ENCODE data around the gene ENTHD1.

Gene ENTHD1

DNA sequence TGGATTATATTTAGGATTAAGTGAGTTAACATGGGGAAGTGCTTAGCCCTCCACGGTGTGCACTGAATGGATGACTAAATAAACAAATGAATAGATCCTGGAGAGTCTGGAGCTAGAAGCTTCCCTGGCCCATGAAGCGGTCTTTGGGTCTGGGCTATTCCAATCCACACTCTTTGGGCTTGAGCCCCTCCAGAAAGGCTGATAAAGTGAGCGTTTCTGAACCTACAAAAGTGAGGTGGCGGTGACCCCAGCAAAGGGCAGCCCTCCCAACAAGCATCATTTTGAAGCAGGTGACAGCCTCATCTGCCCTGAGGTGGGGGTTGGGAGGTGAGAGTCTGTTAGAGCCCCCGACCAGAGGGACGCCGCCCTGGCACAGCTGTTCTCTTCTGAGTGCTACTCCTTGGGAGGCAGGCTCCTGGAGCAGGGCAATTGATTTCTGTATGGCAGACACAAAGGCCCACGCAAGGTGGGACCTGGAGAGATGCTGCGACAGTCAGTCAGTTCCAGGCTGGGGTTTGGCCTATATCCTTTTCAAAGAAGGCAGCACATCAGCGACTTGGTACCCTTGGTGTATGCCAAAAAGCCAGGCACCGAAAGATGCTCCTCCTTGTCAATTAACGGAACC lies 165.2 kb downstream of the ENTHD1 start:
- no peak for DNase-seq

DNA sequence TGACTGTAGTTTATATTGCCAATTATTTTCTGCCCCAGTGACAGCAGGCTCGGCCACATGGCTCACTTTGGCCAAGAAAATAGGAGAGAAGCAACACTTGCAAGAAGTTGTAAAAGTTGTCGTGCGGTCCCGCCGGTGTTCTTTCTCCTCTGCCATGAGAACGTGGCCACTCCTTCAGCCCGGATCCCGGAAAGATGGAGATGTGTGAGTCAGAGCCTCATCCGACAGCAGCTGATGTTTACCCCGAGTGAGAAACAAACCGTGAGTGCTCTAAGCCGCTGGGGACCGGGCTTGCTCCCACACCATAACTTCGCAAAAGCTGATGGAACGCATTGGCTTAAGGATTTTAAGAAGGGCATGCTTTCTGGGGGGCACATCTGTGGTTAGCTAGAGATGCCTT lies 166.0 kb downstream of the ENTHD1 start:
- DNase-seq: no peak

DNA sequence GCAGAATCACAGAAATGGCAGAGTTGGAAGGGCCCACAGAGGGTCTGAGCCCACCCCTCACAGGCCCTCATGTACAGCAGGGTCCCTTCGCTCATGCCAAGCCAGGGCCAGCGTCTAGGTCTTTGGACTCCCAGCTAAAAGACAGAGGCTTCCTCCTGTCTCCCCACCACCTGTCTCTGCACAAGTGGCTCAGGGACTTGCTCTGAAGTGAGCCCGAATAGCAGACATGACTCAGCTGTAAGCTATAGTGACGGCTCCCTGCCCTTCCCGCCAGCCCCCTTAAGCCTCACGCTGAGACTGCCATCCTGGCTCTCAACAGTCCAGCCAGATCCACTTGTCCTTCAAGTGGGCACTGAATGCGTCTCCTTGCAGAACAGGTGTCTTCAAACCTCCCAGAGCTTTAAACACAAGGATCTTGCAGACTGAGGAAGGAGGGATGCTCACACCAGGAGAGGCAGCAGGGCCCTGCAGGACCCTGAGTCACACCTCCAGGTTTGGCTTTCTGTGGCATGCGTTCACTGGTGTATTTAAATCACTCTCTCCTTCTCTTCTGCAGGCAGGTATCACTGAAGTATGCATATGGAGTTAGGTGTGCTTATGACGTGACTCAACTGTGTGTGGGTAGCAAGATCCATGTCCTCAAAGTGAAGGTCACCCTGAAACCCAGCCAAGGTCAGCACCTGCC lies 168.1 kb downstream of the ENTHD1 start:
- DNase-seq: no peak

DNA sequence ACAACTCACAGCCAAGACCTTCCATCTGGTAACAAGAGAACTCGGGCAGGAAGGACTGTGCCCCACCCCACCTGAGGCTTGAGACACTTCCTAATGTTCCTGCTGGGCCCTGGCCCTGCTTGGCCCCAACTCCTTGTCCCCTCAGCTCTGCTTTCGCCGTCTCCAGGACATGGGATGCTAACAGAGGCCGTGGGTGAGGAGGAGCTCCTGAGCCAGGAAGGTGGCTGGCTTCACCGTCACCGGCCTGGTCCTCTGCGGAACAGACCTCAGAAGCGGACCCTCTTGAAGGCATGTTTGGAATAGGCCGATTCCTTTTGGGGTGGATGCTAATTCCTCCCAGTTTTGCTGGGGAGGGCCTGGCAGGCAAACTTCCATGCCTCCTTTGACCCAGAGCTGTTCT lies 168.7 kb downstream of the ENTHD1 start:
- no peak for DNase-seq

DNA sequence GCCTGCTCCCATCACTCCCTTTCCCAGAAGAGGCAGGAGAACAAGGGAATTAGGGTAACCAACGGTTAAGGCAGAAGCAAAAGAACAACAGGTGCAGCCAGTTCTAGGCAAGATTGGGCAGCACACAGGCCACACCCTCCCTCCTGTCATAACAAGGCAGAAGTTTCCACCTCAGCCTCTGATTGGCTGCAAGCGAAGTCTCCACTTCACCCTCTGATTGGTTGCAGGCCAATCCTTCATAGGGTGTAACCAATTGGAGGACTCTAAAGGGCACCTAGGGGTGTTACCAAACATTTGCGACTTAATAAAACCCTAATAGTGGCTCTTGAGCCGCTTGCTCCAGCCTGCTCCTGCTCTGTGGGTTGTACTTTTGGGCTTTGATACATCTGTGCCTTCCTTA lies 169.2 kb downstream of the ENTHD1 start:
- DNase-seq: peak in 1 of 3 donors; percentile 4

DNA sequence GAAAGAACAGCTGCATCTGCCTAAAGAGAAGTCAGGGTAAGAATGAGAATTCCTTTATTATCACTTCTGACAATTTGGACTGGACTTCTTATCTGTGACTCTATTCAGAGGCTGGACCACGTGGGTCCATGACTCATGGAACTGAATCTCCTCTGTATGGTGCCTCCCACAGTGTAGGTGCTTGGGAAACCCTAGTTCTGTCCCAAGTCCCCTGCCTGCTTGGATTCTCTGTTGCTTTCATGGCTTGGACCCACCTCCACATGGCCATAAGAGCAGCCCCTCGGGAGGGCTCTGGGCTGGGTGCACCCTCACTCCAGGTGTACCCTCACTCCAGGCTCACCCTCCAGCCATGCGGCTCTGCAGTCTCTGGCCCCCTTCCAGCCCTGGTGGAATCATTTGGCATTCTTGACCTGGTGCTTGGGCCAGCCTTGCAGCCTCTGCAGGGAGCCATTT lies 169.6 kb downstream of the ENTHD1 start:
- DNase-seq: peak in 2 of 3 donors; percentile 5 to 11

DNA sequence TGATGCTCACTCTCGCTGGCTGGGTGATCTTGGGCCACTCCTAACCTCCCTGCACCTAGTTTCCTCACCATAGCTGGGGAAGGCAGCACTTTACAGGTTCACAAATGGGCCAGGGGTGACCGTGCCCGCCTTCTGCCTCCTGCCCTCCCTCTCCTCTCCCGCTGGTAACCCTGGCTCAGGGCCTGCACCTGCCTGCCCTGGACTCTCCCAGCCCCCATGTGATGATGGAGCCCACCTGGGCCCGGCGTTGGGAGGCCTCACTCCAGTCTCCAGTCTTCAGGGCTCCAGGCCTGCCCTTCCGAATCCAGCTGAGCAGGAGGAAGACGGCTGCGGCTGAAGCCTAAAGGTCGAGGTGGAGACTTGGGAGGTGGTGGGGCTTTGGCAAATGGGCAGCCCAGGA lies 170.1 kb downstream of the ENTHD1 start:
- DNase-seq: no peak

DNA sequence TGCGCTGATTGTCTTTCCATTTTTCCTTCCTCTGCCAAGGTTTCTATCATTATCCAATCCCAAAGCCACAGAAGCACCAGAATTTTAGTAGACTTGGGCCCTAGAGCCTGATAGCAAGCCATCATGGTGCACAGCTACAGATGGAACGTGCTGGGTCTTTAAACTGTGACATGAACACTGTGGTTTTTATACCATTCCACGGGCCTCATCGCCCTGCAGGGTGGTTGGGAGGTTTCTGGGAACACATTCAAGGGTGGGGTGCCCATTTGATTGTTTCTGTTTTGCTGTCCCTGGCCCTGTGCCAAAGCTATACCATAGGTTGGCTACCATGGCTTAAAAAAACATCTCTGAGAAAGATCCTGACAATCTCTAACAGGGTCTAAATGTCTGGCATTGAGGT lies 171.1 kb downstream of the ENTHD1 start:
- no peak for DNase-seq

DNA sequence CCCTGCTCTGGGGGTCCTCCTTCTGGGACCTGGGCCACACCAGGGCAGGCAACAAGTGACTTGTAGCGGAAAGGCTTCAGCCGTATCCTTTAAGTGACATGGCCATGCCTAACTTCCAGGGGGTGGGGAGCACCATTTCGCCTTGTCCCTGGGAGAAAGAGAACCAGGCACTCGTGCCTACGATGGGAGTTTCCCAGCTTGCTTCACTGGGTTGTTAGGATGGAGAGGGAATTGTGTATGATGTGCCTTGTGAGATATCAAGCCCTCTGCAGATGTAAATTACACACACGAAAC lies 171.6 kb downstream of the ENTHD1 start:
- peak in 2 of 3 donors; percentile 4 to 5 for DNase-seq

DNA sequence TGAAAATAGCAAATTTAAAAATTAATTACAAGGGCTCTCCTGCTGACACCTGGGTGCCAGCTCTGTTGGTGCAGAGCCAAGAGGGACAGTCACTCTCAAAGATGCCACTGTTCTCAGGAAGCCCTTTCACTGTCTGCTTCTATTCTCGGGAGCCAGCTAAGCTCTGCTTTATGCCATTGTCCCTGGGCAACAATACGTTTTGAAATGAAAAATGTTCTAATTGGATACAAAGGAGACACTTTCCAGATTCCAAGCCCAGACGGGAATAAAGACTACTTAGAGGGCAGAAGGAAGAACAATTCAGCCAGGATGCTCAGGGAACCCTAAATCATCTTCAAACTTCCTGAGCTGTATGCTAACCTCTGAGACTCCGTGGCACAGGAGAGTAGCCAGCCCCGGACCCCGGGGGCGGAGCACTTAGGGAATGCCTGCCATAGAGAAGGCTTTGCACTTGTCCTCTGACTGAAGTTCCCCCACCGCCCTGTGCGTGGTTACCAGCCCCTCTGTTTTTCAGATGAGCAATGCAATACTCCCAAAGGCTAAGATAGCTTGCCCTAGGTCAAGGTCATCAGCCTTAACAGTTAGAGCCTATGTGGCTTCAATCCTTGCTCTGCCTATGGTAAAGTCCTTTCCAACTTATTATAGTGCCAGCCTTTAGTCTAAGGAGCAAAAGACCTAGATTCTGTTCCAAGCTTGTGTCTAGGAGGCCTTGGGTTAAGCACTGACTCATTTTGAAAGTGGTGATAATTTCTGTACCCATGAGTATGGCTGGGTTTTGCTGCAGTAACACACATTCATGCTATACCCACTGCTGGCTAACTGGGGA lies 172.1 kb downstream of the ENTHD1 start:
- no peak for DNase-seq

DNA sequence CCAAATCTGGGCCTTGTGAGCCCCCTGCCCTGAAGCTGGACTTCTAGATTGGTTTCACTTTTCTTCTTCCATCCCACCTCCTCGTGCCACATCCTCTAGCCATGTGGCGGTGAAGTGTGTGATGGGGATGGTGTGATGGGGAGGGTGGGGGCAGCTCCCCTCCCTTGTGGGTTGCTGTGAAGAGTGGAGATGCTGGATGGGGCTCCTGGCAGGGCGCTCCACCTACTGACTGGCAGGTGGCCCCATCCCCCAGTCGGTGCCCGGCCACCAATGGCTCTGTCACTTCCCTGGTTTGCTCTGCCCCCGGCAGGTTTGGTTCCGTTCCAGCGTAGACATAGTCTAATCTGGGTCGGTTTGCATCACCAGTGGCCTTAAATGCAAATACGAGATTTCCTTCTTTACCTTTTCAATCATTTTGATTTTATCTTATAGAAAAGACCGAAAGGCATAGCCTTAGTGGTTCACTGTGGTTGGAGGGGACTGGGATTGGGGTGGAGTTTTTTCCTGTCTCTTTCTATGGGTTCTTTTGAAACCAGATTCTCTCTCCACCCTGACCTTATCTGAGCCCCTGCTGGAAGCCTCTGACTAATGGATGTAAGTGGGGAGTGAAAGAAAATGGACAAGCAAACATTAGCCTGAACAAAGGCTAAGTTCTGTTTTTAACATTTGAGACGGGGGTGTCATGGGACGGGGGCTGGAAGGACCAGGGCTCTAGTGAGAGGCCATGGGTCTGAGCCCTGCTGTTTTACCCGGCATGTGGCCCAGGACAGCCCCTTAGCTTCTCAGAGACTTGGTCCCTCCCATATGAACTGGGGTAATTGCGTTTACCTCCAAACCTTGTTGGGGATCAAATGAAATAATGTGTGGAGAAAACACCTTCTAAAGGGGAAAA lies 173.8 kb downstream of the ENTHD1 start:
- DNase-seq: no peak

DNA sequence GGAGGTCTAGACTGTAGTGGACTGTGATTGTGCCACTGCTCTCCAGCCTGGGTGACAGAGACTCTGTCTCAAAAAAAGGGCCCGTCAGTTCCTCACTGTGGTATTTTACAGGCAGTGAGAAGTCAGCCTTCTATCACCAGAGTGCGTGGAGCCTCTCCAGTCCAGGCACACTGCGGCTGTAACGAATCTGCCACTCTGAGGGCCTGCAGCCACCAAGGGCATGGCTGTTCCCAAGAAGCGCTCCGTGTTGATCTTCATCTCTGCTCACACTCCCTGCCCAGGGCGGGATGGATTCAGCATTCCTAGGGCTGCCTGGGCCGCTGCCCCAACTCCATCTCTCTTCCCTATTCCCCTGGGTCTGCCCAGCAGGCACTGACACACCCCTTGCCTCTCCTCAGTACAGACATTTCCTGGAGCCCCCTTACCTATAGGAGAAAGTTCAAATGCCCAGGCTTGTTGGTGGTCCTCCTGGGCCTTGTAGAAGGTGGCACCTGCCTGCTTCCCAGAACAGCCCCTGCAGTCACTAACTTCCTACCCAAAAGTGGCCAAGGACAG lies 174.6 kb downstream of the ENTHD1 start:
- no peak for DNase-seq

DNA sequence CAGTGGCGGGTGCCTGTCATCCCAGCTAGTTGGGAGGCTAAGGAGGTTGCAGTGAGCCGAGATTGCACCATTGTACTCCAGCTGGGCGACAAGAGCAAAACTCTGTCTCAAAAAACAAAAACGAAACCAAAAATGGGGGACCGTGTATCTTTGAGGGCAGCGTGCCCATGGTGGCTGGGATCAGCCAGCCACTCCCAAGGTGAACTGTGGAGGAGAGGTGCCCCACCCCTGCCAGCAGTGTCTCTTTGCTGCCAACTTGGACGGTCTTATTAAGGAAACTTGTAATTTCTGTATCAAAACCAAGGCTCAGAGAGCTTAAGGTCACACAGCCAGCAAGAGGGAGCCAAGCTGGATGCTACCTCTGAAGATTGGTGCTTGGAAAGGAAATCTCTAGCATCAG lies 175.4 kb downstream of the ENTHD1 start:
- no peak for DNase-seq

DNA sequence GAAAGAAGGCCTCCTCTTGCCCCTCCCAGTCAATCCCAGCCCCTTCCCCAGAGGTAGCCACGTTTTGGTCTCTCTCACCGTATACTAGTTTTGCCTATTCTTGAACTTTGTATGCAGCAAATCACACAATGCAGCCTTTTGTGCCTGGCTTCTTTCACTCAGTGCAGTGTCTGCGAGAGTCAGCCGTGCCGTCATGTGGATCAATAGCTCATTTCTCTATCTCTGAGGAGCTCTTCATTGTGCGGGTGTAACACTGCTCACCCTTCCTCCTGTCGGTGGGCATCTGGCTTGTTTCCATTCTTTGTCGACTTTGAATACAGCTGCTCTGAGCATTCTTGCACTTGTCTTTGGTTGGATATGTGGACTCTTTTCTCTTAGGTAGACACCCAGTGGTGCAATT lies 176.5 kb downstream of the ENTHD1 start:
- no peak for DNase-seq

DNA sequence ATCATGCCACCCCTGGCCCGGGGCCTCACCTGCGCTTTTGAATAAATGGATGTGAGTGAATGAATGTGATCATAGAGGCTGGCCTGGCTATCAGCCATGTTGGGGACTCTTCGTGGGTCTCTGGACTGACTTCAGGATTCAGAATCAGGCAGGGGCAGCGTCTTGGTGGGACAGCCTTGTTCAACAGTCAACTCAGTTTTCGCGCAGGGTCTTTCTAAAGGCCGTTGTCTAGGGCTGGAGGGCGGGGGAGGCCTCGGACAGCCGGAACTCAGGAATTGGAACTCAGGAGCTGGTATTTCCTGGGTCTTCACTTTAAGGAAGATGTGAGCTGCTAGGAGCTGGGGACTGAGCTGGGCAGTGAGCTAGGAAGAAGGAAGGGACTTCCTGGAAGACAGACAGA lies 177.0 kb downstream of the ENTHD1 start:
- no peak for DNase-seq

DNA sequence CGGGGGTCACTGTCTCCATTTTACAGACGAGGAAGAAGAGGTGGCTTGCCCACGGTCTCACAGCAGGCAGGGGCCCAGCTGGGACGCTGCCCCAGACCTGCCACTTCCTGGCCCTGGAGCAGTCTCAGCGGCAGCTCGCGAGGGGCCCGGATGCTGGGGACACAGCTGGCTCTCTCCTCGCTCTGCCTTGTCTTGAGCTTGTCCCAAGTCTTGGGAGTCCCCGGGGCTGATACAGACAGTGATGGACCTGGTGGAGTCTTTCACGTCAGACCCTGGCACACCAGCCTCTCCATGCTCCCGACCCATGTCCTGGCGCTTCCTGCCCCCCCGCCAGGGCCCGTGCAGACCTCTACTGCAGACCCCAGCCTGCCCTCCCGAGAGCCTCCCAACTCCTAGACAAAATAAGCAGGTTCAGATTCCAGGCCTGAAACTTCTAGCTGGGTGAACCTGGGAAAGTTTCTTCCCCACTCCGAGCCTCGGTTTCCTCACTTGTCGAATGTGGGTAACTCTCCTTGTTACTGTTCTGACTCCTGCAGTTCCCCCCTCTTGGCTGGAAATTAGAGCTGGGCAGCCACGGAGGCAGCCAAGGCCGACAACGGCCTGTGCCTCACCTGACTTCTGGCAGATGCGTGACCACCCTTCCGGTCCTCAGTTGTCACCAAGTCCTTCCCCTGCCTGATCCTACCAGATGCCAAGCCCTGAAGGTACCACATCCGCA lies 177.6 kb downstream of the ENTHD1 start:
- DNase-seq: no peak

DNA sequence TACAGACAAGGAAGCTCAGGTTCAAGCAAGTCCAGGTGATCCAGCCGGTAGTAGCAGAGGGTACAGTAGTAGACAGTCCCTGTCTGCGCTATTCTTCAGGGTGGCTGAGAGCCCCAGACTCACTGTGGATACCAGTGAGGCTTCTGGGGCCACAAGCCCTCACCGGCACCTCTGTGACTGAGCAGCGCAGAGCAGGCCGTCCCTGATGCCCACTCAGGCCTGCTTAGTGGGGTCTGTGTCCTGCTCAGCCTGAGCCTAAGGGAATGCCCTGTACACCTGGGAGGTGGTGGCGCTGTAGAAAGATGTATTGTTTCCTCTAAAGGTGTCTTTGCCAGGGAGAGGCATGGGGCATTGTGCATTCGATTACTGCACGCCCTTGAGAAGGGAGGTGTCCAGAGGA lies 179.2 kb downstream of the ENTHD1 start:
- no peak for DNase-seq

DNA sequence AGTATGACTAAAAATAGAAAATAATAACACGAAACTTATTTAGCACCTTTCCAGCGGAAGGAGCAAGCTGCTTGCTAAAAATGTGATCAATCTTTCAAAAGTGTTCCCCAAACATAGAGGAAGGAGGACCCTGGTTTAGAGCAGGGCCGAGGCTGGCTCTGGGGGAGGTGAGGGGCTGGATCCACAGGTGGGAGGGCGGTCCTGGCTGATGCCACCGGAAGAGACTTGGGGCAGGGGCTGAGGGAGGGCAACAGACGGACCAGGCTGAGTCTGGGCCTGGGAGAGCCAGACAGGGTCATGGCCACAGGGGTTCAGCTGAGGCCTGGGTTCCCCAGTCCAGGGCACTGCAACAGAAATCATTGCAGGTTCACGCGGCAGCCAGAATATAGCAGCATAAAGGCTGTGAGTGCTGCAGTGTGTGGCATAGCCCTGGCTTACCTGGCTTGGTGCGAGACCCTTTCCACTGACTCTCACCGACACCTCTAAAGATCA lies 179.7 kb downstream of the ENTHD1 start:
- DNase-seq: no peak

DNA sequence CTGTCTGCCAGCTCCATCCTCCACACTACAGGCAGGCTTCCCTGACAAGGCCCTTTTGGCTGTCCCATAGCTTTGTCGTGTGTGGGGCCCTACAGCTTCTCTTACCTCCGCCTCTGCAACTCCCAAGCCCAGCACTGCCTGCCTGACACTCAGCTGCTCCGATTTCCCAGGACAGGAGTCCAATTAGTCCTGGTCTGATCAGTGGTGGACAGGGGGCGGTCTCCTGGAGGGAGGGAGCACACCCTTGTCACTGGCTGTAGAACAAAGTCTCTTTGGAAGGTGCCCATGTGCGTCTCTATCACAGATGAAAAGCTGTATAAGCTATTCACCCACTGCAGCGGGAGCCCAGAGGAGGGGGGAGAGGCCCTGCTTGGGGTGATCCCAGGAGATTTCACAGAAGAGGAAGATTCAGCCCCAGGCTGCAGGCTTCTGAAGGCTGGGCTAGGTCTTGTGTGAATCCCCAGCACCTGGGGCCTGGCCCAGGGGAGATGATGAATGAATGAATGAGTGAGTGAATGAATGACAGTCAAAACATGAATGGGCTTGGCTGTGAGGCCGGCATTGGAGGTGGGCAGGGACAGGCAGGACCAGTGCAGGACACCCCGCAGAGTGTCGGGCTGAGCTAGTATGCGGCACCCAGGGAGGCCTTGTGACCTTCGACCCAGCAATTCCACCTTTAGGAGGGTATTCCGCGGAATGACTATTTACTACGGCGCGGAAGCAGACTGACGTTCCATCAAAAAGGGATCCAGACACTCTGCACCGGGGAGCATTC lies 180.6 kb downstream of the ENTHD1 start:
- no peak for DNase-seq

DNA sequence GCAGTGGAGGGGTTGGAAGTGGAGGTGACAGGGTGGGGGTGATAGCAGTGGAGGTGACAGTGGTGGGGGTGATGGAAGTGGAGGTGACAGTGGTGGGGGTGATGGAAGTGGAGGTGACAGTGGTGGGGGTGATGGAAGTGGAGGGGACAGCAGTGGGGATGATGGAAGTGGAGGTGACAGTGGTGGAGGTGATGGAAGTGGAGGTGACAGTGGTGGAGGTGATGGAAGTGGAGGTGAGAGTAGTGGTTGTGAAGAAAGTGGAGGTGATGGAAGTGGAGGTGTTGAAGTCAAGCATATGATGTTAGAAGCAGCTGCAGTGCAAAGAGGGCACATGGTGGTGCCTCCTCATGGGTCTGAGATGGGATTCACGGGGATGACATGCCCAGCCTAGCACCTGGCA lies 181.5 kb downstream of the ENTHD1 start:
- DNase-seq: no peak
